Urinary bladder (tissue), 4 donors: ENCODE results near the gene LSM2. TPM values are rescaled to one million over a fixed set of nuclear protein-coding genes. Genes with fewer than 3 reads are reported as not detected.
A peak's percentile ranks its signal among the peaks of the same experiment; 100 is the strongest.

Source experiments
- DNase-seq: peaks from one replicate; pipeline ENCODE4 v3.0.0-alpha.2; 2015; ENCODE audit errors: extremely low spot score
- H3K27ac ChIP-seq: one replicate; pipeline ENCODE4 v1.5.1; 2013; ENCODE audit warnings: low read depth, mild to moderate bottlenecking, moderate library complexity
- H3K36me3 ChIP-seq: one replicate; pipeline ENCODE4 v1.6.1; 2013; ENCODE audit warnings: mild to moderate bottlenecking, moderate library complexity; ENCODE audit not compliant: insufficient read depth
- H3K4me1 ChIP-seq: one replicate; pipeline ENCODE4 v1.6.1; 2013; ENCODE audit warnings: mild to moderate bottlenecking, moderate library complexity; ENCODE audit not compliant: insufficient read depth
- H3K4me3 ChIP-seq: one replicate; pipeline ENCODE4 v1.5.1; 2013; ENCODE audit warnings: low read depth, low read length
- WGBS: extraction: QIAGEN DNeasy Blood & Tissue Kit; methylation state at CpG from one replicate; pipeline ENCODE4 v1.1.7; 2013; 5-methylcytosine and 5-hydroxymethylcytosine counted together
- polyA plus RNA-seq: library from polyadenylated mRNA; stranded (reverse); fragments of 200-250 nt; gene quantifications from one replicate; pipeline ENCODE4 v1.2.3, GENCODE V29; 2013
- small RNA-seq: library from RNA; depleted of rRNA; stranded (forward); fragments of <200 nt; gene quantifications from one replicate; pipeline ENCODE3, GENCODE V24; 2014
- total RNA-seq: library from RNA; depleted of rRNA; stranded (reverse); fragments of >200 nt; gene quantifications from one replicate; pipeline ENCODE4 v1.2.3, GENCODE V29; 2014
- donor health status: healthy with polysubstance abuse.
- donor health status: healthy.

Gene LSM2
- total and polyA plus RNA-seq, 2 donors = 22.5 to 69.4 TPM

- no peaks in the 10 kb centered on the region for H3K4me1 ChIP-seq
- WGBS = 71% methylated on average over 8 of the region's 8 CpGs
- DNase-seq = no peak
- H3K4me3 ChIP-seq = no peak overlapping the region
- no peaks in the 10 kb centered on the region for H3K36me3 ChIP-seq
- no peak overlapping the region for H3K27ac ChIP-seq
Observed at GRCh38 chr6:31752739-31753319, 53.9 kb downstream of the LSM2 start.

GRCh38 chr6:31750411-31751022 is 56.2 kb downstream of the LSM2 start:
- Histone ChIP-seq H3K4me1 (no peaks in the 10 kb centered on the region), H3K4me3 (no peak overlapping the region), H3K36me3 (no peaks in the 10 kb centered on the region), H3K27ac (no peak overlapping the region)
- 84% methylated on average over 7 of the region's 7 CpGs for WGBS
- no peak for DNase-seq

GRCh38 chr6:31749301-31750036 is 57.3 kb downstream of the LSM2 start:
- Histone ChIP-seq H3K4me3 (no peak overlapping the region), H3K27ac (no peak overlapping the region), H3K4me1 (no peaks in the 10 kb centered on the region), H3K36me3 (no peaks in the 10 kb centered on the region)
- 91% methylated on average over 8 of the region's 8 CpGs for WGBS
- DNase-seq = no peak

Small RNAs within 50 kb of the gene (small RNA-seq; reads per million reads assigned to genes)
- not detected for gene MSH5-SAPCD1
- not detected for gene RF00019
- gene RNU6-850P = not detected
- not detected for gene SAPCD1
- 119 reads per million, percentile 97 among the genes with 10 or more reads in this experiment for gene SNORD48
- gene SNORD52 = not detected

Other genes starting within 250 kb of the LSM2 start
Only the 30 nearest of the 40 such genes appear.
- gene BAG6, start 154.3 kb downstream of the LSM2 start, total RNA-seq = 73.8 TPM
- 193 TPM for gene BAG6, start 154.3 kb downstream of the LSM2 start, polyA plus RNA-seq
- 0.69 TPM for gene APOM, start 151.1 kb downstream of the LSM2 start, total RNA-seq
- 3.6 TPM for gene APOM, start 151.1 kb downstream of the LSM2 start, polyA plus RNA-seq
- gene C6orf47, start 146.2 kb downstream of the LSM2 start, total RNA-seq = 17.6 TPM
- gene C6orf47, start 146.2 kb downstream of the LSM2 start, polyA plus RNA-seq = 29.7 TPM
- gene GPANK1, start 142.0 kb downstream of the LSM2 start, total RNA-seq = 10.0 TPM
- gene GPANK1, start 142.0 kb downstream of the LSM2 start, polyA plus RNA-seq = 20.9 TPM
- 44.3 TPM for gene CSNK2B, start 140.9 kb downstream of the LSM2 start, total RNA-seq
- 151 TPM for gene CSNK2B, start 140.9 kb downstream of the LSM2 start, polyA plus RNA-seq
- 6.0 TPM for gene LY6G5B, start 137.0 kb downstream of the LSM2 start, total RNA-seq
- gene LY6G5B, start 137.0 kb downstream of the LSM2 start, polyA plus RNA-seq = 7.2 TPM
- 0.37 TPM for gene LY6G5C, start 125.9 kb downstream of the LSM2 start, total RNA-seq
- 4.0 TPM for gene LY6G5C, start 125.9 kb downstream of the LSM2 start, polyA plus RNA-seq
- 42.6 TPM for gene ABHD16A, start 103.6 kb downstream of the LSM2 start, total RNA-seq
- 56.4 TPM for gene ABHD16A, start 103.6 kb downstream of the LSM2 start, polyA plus RNA-seq
- gene LY6G6F, start 100.1 kb downstream of the LSM2 start, total RNA-seq = not detected
- not detected for gene LY6G6F, start 100.1 kb downstream of the LSM2 start, polyA plus RNA-seq
- gene LY6G6D, start 91.6 kb downstream of the LSM2 start, total RNA-seq = 3.1 TPM
- gene LY6G6D, start 91.6 kb downstream of the LSM2 start, polyA plus RNA-seq = 1.7 TPM
- gene LY6G6C, start 85.2 kb downstream of the LSM2 start, total RNA-seq = not detected
- gene LY6G6C, start 85.2 kb downstream of the LSM2 start, polyA plus RNA-seq = not detected
- gene MPIG6B, start 83.6 kb downstream of the LSM2 start, total RNA-seq = 0.32 TPM
- gene MPIG6B, start 83.6 kb downstream of the LSM2 start, polyA plus RNA-seq = 0.62 TPM
- 81.6 TPM for gene DDAH2, start 77.7 kb downstream of the LSM2 start, total RNA-seq
- 115 TPM for gene DDAH2, start 77.7 kb downstream of the LSM2 start, polyA plus RNA-seq
- gene CLIC1, start 70.4 kb downstream of the LSM2 start, total RNA-seq = 200 TPM
- 303 TPM for gene CLIC1, start 70.4 kb downstream of the LSM2 start, polyA plus RNA-seq
- 14.8 TPM for gene MSH5, start 67.0 kb downstream of the LSM2 start, total RNA-seq
- gene MSH5, start 67.0 kb downstream of the LSM2 start, polyA plus RNA-seq = 2.9 TPM
- gene SAPCD1, start 44.3 kb downstream of the LSM2 start, total RNA-seq = 0.90 TPM
- gene SAPCD1, start 44.3 kb downstream of the LSM2 start, polyA plus RNA-seq = 1.3 TPM
- 0.42 TPM for gene VWA7, start 29.6 kb downstream of the LSM2 start, total RNA-seq
- gene VWA7, start 29.6 kb downstream of the LSM2 start, polyA plus RNA-seq = 0.39 TPM
- gene VARS1, start 11.2 kb downstream of the LSM2 start, total RNA-seq = 16.7 TPM
- gene VARS1, start 11.2 kb downstream of the LSM2 start, polyA plus RNA-seq = 34.4 TPM
- 2.5 TPM for gene HSPA1L, start 8.3 kb upstream of the LSM2 start, total RNA-seq
- 2.9 TPM for gene HSPA1L, start 8.3 kb upstream of the LSM2 start, polyA plus RNA-seq
- gene HSPA1A, start 8.6 kb upstream of the LSM2 start, total RNA-seq = 152 TPM
- 374 TPM for gene HSPA1A, start 8.6 kb upstream of the LSM2 start, polyA plus RNA-seq
- 137 TPM for gene HSPA1B, start 20.8 kb upstream of the LSM2 start, total RNA-seq
- gene HSPA1B, start 20.8 kb upstream of the LSM2 start, polyA plus RNA-seq = 269 TPM
- 18.4 TPM for gene NEU1, start 55.9 kb upstream of the LSM2 start, total RNA-seq
- gene NEU1, start 55.9 kb upstream of the LSM2 start, polyA plus RNA-seq = 52.1 TPM
- 3.3 TPM for gene SLC44A4, start 72.0 kb upstream of the LSM2 start, total RNA-seq
- 4.2 TPM for gene SLC44A4, start 72.0 kb upstream of the LSM2 start, polyA plus RNA-seq
- 33.1 TPM for gene EHMT2, start 90.7 kb upstream of the LSM2 start, total RNA-seq
- 45.5 TPM for gene EHMT2, start 90.7 kb upstream of the LSM2 start, polyA plus RNA-seq
- gene ZBTB12, start 95.1 kb upstream of the LSM2 start, total RNA-seq = 4.8 TPM
- 10.1 TPM for gene ZBTB12, start 95.1 kb upstream of the LSM2 start, polyA plus RNA-seq
- 4.0 TPM for gene C2, start 120.8 kb upstream of the LSM2 start, total RNA-seq
- 10.0 TPM for gene C2, start 120.8 kb upstream of the LSM2 start, polyA plus RNA-seq
- 6.5 TPM for gene CFB, start 139.1 kb upstream of the LSM2 start, total RNA-seq
- 39.6 TPM for gene CFB, start 139.1 kb upstream of the LSM2 start, polyA plus RNA-seq
- 39.8 TPM for gene NELFE, start 152.0 kb upstream of the LSM2 start, total RNA-seq
- 53.6 TPM for gene NELFE, start 152.0 kb upstream of the LSM2 start, polyA plus RNA-seq
- gene SKIC2, start 152.2 kb upstream of the LSM2 start, total RNA-seq = 28.9 TPM
- 48.8 TPM for gene SKIC2, start 152.2 kb upstream of the LSM2 start, polyA plus RNA-seq
- 8.5 TPM for gene DXO, start 165.2 kb upstream of the LSM2 start, total RNA-seq
- gene DXO, start 165.2 kb upstream of the LSM2 start, polyA plus RNA-seq = 20.2 TPM